Inflammatory macrophage (primary cell): ENCODE measurements around the gene PSME1.
A peak's percentile ranks its signal among the peaks of the same experiment; 100 is the strongest.

Experiments
- DNase-seq, 2 donors: peaks; one replicate each; pipeline ENCODE4 v3.0.0-alpha.2; 2020 to 2022

PSME1 gene

DNA sequence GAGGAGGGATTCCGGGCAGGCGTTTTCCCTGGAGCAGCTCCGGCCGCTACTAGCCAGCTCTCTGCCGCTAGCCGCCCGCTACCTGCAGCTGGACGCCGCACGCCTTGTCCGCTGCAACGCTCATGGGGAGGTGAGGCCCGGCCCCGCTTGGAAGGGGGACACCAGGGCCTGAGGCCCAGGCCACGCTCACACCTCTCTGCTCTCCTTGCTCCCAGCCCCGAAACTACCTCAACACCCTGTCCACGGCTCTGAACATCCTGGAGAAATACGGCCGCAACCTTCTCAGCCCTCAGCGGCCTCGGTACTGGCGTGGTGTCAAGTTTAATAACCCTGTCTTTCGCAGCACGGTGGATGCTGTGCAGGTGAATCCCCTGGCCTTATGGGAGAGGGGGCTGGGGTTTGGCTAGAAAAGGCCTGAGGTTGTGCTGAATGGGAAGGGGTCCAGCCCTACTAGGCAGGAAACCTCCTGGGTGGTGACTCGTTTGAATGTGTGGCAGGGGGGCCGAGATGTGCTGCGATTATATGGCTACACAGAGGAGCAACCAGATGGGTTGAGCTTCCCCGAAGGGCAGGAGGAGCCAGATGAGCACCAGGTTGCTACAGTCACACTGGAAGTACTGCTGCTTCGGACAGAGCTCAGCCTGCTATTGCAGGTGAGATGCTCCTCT is 11.9 kb downstream of the PSME1 start:
- no peak for DNase-seq

DNA sequence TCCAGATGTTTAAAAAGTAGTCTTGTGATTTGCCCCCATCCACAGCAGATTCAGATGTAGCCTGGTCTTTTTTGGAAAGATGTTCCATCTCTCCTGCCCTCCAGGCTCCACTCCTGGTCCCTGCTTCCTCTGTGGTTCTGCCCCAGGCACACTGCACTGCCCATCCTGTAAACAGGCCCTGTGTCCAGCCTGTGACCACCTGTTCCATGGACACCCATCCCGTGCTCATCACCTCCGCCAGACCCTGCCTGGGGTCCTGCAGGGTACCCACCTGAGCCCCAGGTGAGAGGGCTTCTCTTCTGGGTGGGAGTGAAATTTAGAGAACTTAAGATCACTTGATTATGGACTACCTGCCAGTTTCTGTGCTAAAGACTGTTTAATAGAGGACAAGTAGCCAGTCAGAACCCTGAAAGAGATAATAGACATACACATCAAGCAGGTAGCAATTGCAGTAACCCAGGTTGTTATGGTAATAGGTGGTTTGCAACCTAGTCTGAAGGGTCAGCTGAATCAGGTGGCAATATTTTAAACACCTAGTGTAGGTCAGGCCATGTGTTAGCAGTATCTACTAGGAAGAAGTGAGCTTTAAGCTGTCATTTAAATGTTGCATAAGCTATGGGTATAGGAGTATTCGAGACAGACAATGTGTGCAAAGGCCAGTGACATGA is 13.4 kb downstream of the PSME1 start:
- no peak for DNase-seq

- DNase-seq = no peak
Observed at GRCh38 chr14:24150061-24150460, 14.1 kb downstream of the PSME1 start.

- no peak for DNase-seq
Observed at GRCh38 chr14:24150567-24150966, 14.6 kb downstream of the PSME1 start.

DNA sequence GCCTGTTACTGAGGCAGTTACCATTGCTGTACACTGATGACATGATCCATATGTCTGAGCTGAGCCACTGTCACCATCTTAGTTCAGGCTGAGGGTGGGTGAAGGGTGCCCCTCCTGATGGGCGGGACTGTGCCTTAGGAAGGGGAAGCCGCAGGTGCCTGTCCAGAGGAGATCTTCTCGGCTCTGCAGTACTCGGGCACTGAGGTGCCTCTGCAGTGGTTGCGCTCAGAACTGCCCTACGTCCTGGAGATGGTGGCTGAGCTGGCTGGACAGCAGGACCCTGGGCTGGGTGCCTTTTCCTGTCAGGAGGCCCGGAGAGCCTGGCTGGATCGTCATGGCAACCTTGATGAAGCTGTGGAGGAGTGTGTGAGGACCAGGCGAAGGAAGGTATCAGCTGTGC is 15.0 kb downstream of the PSME1 start:
- DNase-seq = no peak

GRCh38 chr14:24151404-24152080 is 15.5 kb downstream of the PSME1 start:
- no peak for DNase-seq

DNA sequence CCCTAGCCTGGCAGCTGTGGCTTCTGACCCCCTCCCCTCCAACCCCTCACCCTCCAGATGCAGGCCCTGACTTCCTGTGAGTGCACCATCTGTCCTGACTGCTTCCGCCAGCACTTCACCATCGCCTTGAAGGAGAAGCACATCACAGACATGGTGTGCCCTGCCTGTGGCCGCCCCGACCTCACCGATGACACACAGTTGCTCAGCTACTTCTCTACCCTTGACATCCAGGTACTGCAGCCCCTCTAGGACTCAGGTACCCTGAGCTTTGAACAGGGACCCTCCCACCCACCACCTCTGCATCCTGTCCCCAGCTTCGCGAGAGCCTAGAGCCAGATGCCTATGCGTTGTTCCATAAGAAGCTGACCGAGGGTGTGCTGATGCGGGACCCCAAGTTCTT is 19.1 kb downstream of the PSME1 start:
- no peak for DNase-seq

- DNase-seq = no peak
Observed at GRCh38 chr14:24156840-24157239, 20.8 kb downstream of the PSME1 start.

DNA sequence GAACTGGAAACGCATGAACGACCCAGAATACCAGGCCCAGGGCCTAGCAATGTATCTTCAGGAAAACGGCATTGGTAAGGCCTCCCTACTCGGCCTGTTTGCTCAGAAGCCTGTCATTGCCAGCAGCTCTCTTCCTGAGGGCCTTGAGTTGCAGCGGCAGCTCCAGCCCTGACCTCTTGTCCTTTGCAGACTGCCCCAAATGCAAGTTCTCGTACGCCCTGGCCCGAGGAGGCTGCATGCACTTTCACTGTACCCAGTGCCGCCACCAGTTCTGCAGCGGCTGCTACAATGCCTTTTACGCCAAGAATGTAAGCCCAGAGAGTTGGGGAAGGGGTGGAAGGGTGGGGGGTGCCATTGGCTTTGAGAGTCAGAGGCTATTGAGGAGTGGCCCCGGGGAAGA is 21.3 kb downstream of the PSME1 start:
- no peak for DNase-seq

GRCh38 chr14:24159777-24160498 is 23.9 kb downstream of the PSME1 start:
- no peak for DNase-seq

- DNase-seq = no peak
Observed at GRCh38 chr14:24160499-24160849, 24.5 kb downstream of the PSME1 start.

- peak; percentile 95 to 97 for DNase-seq
Observed at GRCh38 chr14:24160850-24161804, 25.1 kb downstream of the PSME1 start, which contains the start of gene IRF9. Gene IRF9, plus strand, starts transcription at chr14:24161265. Its CDS starts 880 bp downstream, at chr14:24162145.

- no peak for DNase-seq
Observed at GRCh38 chr14:24162093-24162492, 26.1 kb downstream of the PSME1 start.

DNA sequence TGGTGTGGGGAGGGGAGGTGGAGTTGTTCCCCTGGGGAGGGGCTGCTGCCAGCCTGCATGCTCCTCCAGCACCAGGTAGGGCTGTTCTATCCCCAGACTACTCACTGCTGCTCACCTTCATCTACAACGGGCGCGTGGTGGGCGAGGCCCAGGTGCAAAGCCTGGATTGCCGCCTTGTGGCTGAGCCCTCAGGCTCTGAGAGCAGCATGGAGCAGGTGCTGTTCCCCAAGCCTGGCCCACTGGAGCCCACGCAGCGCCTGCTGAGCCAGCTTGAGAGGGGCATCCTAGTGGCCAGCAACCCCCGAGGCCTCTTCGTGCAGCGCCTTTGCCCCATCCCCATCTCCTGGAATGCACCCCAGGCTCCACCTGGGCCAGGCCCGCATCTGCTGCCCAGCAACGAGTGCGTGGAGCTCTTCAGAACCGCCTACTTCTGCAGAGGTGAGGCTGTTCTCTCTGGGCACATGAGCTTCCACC is 28.6 kb downstream of the PSME1 start:
- no peak for DNase-seq

DNA sequence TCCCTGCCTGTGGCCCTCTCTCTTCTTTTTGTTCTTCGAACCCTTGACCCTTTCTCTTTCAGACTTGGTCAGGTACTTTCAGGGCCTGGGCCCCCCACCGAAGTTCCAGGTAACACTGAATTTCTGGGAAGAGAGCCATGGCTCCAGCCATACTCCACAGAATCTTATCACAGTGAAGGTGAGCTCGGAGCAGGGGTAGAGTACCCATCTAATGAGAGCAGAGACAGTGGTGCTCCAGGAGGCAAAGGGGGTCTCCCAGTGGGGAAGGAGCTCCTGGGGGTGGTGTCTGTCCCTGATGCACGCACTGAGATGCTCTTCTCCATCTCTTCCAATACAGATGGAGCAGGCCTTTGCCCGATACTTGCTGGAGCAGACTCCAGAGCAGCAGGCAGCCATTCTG is 29.8 kb downstream of the PSME1 start:
- no peak for DNase-seq

DNA sequence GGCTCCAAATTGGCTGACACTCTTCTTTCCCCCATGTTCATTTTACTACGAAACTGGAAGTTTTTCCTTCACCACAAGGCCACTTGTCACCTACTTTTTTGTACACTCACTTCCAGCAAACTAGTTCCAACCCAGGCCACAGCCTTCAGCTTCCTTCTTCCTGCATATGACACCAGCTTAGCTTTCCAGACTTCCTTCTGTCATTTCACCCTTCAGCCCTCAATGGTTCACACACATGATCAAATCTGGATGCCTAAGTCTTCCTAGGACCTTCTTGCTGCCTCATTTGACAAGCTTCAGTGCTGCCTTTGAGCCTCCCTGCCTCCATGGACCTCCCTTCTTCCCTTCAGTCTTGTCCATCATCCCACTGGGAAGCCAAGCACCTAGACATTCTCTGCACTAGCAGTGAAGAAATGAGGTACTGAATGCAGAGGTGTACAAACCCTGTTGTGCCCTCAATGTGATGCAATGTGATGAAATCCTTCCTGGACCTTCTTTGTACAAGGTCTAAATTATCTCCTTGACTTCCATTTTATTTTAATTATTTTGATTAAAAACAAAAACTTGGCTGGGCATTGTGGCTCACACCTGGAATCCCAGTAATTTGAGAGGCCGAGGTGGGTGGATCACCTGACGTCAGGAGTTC is 31.6 kb downstream of the PSME1 start:
- peak; percentile 64 to 67 for DNase-seq

GRCh38 chr14:24171422-24172260 is 35.6 kb downstream of the PSME1 start, which contains the start of gene REC8:
Gene REC8, plus strand, starts transcription at chr14:24172080. Its CDS starts 473 bp downstream, at chr14:24172553.
- DNase-seq = peak in 1 of 2 donors; percentile 3

- DNase-seq = no peak
Observed at GRCh38 chr14:24172261-24172860, 36.4 kb downstream of the PSME1 start.

DNA sequence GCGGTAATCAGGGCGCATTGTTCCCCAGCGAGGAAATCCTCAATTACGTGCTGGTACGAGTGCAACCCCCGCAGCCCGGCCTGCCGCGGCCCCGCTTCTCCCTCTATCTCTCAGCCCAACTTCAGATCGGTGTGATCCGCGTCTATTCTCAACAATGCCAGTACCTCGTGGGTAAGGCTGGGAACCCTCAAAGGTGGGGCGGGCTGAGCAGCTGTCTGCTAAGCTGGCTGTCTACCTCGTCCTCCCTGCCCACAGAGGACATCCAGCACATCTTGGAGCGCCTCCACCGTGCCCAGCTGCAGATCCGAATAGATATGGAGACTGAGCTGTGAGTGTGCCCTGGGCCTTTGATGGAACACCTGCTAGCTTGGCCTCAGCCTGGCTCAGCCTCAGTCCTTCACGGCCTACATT is 36.9 kb downstream of the PSME1 start:
- no peak for DNase-seq

- DNase-seq = no peak
Observed at GRCh38 chr14:24176599-24176998, 40.6 kb downstream of the PSME1 start.
